HG03064 (cell line): Measurements from ENCODE around the gene FOLR1.
"Not testable (repeated sequence)": the region's sequence is repeated elsewhere in the genome, so short reads cannot be mapped to it uniquely, and the experiment has no call there.

Experiments
- ATAC-seq: cut with Tn5 transposase; IDR thresholded peaks from one replicate; pipeline ENCODE4 v1.9.1; 2021; ENCODE audit warnings: low read depth; ENCODE audit not compliant: unreplicated experiment

The FOLR1 gene

DNA sequence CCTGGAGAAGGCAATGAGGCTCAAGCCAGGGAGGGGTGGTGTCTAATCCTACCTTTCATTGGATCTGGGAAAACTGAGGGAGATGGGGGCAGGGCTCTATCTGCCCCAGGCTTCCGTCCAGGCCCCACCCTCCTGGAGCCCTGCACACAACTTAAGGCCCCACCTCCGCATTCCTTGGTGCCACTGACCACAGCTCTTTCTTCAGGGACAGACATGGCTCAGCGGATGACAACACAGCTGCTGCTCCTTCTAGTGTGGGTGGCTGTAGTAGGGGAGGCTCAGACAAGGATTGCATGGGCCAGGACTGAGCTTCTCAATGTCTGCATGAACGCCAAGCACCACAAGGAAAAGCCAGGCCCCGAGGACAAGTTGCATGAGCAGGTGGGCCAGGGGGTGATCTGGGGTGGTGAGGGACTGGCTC is at the start of gene FOLR1:
FOLR1 (plus strand) TSS at position 180 of the 421 bp plus-strand sequence; CDS start at position 214, 34 bp downstream.
- ATAC-seq = no peak

DNA sequence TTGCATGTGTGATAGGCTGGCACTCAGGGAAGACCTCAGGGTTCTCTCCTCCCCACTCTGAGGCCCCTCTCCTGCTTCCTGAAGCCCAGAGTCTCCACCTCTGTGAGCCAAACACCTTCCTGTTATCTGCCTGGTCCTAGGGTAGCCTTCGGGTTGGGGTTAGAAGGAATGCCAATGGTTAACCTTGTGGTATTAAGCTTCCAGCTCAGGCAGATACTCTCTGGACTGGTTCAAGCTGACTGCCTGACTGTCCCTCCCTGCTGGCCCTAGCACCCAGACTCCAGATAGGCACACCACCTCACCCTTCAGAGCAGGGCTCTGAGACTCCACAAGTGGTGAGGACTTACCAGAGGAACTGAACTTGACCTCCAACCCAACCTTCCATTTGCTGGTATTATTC is 49.4 kb upstream of the FOLR1 start:
- not testable (repeated sequence) for ATAC-seq

DNA sequence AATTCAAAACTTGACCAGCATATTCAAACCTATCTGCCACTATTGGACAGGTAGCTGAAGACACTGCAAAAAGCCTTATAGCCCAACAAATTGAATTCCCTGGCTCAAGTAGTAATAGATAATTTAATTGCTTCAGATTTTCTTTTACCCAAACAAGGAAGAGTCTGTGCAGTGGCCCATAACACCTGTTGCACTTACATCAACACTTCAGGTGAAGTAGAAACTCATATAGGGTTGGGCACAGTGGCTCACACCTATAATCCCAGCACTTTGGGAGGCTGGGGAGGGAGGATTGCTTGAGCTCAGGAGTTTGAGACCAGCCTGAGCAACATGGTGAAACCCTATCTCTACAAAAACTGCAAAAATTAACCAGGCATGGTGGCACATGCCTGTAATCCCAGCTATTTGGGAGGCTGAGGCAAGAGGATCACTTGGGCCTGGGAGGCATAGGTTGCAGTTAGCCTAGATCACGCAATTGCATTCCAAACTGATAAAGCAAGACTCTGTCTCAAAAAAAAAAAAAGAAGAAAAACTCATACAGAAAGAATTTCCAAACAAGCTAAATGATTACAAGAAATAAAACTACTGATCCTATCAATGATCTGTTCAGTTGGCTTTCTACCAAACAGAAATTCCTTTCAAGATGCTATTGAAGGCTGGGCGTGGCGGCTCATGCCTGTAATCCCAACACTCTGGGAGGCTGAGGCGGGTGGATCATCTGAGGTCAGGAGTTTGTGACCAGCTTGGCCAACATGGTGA is 47.0 kb upstream of the FOLR1 start:
- no peak for ATAC-seq

DNA sequence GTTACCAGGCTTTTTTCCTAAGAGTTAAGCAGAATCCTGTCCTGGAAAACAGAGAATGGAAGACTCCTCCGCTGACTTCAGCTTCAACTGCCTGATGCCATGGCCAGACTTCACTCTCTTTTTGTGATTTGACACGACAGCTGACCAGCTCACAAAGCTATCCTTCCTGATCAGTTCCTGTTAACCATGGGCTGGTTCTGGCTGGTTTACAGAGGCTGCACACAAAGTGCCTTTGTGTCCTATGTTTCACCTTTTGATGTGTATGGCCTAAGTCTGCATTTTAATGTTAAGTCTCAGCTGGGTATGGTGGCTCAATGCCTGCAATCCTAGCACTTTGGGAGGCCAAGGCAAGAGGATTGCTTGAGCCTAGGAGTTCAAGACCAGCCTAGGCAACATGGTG is 45.3 kb upstream of the FOLR1 start:
- no peak for ATAC-seq

DNA sequence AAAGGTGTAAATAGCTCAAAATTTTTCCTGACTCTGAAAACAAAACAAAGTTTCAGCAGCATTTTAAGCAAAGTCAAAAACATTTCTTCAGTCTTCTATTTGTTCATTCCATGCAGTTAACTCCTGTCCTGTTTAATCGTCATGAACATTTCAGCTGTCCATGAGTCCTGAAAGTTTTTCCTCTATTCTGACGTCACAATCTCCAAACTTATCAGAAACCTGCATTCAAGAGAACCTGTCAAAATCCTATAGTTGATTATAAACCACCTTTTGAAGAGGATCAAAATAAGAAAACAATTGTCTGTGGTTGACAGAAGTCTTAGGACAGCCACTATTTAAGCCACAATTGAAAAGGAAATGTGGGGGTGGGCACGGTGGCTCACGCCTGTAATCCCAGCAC is 41.1 kb upstream of the FOLR1 start:
- no peak for ATAC-seq

DNA sequence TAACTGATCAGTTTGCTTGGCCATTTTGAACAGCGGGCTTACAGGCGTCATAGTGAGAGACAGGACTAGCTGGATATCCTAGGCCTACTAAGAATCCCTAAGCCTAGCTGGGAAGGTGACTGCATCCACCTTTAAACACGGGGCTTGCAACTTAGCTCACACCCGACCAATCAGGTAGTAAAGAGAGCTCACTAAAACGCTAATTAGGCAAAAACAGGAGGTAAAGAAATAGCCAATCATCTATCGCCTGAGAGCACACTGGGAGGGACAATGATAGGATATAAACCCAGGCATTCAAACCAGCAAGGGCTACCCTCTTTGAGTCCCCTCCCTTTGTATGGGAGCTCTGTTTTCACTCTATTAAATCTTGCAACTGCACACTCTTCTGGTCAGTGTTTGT is 38.1 kb upstream of the FOLR1 start:
- ATAC-seq = not testable (repeated sequence)

DNA sequence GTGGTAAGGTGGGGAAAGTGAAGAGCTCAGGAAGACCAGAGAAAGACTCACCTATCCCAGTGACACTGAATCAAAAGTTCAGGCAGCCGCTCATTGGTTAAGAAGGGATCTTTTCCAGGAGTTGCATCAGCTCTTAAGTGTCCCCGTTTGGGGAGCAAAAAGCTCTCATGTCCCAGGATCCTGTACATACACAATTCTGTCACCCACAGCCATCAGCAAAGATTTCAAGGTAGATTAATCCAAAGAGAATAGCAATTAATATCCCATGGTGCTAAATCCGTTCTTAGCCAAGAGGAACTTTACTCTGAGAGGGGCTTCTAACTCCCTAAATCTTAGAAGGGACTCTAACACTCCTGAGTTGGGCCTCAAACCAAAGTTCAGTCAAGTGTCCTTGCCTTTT is 37.1 kb upstream of the FOLR1 start:
- ATAC-seq = no peak

DNA sequence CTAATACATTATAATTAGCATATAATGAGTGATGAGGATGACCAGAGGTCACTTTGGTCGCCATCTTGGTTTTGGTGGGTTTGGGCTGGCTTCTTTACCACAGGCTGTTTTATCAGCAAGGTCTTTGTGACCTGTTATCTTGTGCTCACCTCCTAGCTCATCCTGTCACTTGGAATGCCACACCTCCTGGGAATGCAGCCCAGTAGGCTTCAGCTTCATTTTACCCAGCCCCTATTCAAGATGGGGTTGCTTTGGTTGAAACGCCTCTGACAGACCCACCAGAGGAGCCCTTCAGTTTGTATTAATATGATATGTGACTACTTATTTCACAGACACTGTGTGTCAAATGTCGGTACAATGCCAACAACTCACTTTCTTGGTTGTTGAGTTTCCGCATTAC is 36.2 kb upstream of the FOLR1 start:
- no peak for ATAC-seq

DNA sequence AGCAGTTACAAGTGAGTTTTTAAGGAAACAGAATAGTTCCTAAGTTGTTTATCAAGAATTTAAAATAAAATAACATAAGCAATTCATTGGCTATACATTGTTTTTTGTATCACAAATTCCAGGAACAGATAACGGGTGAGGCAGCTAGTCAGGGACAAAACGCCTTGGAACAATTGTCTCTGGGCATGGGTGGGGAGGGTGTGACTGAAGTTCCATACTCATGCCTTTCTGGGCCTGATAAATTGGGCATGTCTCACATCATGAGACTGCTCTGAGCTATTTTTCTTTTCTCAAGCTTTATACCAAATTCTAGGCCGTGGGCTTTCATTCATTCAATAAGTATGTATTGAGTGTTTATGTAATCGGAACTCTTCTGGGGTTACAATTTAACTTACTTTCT is 34.8 kb upstream of the FOLR1 start:
- no peak for ATAC-seq

DNA sequence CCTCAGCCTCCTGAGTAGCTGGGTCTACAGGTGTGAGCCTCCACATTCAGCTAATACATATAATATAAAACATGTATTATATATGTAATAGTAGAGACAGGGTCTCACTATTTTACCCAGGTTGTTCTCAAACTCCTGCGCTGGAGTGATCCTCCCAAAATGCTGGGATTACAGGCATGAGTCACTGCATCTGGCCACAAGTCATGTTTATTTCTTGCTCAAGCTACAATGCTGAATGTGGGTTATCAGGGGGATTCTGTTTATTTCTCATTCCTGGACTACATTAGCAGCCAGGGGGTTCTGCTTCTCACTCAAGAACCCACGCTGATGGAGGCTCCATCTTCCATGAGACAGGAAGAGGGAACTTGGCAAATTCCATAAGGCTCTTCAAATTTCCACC is 31.6 kb upstream of the FOLR1 start:
- ATAC-seq = no peak

DNA sequence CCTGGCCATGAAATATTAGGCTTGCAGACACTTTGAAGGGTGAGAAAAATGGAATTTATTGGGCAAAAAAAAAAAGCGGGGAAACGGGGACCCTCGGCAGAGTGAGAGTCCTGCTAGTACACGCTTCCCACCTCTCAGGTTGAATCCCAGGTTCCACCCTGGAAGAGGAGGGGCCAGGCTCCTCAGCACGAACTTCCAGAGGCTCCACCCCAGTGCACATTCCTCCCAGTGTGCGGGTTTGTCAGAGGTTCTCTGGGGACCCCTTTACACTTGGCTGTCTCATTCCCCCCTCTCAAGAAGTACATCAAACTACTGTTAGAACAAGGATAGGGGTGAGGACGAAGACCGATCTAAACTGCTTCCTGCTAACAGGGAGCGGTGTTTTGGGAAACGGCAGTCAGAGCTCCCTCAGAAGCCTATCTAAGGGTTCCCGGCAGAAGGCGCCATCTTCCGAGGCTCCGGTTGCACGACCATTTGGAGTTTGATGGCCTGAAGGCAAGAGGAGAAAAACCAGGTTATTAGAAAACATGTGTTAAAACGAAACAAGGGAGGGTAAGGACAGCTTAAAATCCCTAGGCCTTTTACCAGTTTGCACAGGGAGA is 28.9 kb upstream of the FOLR1 start:
- ATAC-seq = no peak

DNA sequence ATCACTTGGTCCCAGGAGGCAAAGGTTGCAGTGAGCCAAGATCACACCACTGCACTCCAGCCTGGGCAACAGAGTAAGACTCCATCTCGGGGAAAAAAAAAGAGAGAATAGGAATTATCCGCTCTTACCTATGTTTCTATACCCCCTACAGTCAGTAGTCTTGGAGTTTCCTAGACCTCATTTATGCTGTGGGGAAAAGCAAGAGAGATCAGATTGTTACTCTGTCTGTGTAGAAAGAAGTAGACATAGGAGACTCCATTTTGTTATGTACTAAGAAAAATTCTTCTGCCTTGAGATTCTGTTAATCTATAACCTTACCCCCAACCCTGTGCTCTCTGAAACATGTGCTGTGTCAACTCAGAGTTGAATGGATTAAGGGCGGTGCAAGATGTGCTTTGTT is 27.8 kb upstream of the FOLR1 start:
- not testable (repeated sequence) for ATAC-seq

DNA sequence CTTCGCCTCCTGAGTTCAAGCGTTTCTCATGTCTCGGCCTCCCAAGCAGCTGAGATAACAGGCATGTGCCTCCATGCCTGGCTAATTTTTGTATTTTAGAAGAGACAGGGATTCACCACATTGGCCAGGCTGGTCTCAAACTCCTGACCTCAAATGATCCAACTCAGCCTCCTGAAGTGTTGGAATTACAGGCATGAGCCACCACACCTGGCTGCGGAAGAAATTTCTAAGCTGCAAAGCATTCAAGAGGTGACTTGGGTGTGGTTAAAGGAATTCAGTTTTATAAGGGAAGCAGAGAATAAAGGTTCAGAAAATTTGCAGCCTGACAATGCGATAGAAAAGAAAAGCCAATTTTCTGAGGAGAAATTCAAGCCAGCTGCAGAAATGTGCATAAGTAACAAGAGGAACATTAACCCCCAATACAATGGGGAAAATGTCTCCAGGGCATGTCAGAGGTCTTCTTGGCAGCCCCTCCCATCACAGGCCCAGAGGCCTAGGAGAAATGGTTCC is 22.8 kb upstream of the FOLR1 start:
- not testable (repeated sequence) for ATAC-seq

DNA sequence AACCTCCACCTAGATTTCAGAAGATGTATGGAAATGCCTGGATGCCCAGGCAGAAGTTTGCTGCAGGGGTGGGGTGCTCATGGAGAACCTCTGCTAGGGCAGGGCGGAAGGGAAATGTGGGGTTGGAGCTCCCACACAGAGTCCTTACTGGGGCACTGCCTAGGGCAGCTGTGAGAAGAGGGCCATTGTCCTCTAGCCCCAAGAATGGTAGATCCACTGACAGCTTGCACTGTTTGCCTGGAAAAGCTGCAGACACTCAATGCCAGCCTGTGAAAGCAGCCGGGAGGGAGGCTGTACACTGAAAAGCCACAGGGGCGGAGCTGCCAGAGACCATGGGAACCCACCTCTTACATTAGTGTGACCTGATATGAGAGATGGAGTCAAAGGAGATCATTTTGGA is 22.2 kb upstream of the FOLR1 start:
- ATAC-seq = not testable (repeated sequence)

DNA sequence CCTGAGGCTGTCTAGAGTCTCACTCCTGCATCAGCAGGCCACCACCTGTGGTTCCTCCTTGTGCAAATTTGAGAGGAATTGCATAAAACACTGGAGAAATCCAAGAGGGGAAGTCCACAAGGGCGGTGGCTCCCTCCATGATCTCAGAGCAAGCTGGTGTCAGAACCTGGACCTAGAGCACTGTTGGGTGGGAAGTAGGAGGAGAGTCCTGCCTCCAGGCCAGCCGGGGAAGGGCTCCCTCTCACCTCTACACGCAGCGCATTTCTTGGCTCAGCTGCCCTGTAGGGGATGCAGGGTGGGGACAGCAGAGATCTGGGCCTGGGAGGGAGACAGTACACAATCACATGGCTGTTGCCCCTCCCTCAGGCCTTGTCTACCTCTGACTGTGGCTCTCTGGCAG is 19.9 kb upstream of the FOLR1 start:
- not testable (repeated sequence) for ATAC-seq

DNA sequence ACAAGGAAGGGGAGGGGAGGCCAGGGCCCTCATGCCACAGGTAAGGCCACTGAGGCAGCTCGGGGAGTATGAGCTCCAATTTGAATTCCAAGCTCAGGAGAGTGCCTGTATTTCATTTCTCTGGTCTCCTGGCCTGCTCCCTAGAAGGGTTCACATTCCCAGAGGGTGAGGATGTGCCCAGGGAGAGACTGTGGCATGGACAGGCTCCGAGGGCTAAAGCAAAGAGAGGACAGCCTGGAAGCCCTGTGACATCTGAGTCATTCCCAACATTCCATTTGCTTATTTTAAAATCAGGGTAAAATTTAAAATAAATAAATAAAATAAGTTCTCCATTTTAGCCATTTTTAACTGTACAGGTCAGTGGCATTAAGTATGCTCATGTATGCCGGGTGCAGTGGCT is 18.6 kb upstream of the FOLR1 start:
- no peak for ATAC-seq

DNA sequence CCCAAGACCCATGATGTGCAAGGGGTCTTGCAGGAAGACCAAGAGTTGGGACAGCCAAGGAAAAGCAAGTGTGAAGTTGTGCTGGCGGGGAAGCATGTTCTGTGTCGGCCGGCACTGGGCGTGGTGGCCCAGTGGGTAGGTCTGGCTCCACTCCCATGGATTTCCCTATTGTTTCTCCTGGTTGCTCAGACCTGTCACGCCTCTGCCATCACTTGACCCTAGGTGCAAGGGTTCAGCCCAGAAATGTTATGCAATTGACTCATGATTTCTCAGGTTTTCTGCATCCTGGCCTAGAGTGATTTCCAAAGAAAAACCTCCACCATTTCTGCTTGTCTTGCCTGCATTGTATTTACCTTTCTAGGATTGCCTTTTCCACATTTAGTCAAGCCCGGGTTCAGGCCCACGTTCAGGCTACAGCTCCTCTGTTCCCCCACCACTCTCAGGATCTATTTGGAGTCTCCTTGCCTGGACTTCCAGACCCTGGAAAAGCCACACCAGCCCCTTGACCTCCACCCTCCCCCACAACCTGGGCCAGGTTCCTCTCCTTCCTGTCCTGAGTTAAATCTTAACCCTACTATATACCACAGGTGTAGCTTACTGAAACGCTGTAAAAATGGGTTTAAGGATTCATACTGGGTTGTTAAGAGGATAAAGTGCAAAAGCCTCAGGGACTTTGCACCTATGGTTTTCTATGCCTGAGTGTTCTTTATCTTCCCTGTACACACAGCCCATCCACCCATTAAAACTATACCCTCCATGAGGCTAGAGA is 17.5 kb upstream of the FOLR1 start:
- ATAC-seq = no peak

DNA sequence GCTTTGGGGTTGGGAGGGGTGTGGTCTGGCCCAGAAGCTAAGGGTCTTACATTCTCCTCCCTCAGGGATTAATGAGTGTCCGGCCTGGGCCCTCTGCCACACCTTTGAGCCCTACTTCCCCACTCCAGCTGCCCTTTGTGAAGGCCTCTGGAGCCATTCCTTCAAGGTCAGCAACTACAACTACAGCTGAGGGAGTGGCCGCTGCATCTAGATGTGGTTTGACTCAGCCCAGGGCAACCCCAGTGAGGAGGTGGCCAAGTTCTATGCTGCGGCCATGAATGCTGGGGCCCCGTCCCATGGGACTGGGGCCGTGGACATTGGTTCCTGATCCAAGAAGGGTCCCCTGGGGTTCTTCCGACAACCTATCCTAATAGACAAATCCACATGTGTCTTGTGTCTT is 14.3 kb upstream of the FOLR1 start:
- no peak for ATAC-seq

DNA sequence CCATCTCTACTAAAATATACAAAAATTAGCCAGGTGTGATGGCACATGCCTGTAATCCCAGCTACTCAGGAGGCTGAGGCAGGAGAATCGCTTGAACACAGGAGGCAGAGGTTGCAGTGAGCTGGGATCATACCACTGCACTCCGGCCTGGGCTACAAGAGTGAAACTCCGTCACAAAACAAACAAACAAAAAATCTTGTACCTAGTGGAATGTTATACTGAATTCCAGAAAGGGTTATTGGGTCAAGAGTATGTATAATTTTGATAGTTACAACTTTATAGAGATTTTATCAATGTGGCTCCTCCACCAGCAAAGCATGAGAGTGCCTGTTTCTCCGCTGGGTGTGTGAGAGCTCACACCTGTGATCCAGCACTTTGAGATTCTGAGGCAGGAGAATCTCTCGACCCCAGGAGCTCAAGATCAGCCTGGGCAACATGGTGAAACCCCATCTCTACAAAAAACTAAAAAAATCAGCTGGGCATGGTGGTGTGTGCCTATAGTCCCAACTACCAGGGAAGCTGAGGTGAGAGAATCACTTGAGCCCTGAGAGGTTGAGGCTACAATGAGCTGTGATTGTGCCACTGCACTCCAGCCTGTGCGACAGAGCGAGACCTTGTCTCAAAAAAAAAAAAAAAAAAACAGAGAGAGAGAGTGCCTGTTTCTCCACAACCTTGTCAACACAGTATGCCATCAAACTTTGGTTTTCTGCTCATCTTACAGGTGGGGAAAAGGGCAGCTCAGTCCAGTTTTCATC is 12.7 kb upstream of the FOLR1 start:
- no peak for ATAC-seq

DNA sequence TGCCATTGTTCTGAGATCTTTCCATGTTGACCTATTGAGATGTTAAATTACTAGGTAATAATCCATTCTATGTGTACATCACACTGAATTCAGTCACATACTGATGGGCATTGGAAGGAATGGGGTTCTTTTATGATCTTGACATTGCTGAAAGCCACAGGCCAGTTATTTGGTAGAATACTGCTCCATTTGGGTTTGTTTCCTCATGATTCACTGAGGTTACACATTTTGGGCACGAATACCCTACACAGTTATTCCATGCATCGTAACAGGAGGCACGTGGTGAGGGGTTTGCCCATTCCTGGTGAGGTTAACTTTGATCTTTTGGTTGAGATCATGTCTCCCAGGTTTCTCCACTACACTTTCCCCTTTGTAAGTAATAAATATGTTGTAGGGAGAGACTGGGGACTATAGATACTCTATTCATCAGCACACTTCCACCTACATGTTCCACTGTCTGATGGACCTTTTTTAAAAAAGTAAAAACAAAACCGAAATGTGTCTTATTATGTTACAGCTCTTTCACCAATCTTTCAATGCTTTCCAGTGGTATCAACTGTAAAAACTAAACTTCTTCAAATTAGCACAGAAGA is 12.0 kb upstream of the FOLR1 start:
- no peak for ATAC-seq
